HepG2 (cell line): ENCODE results near the gene NOXO1. TPM values are rescaled to one million over a fixed set of nuclear protein-coding genes. Genes with fewer than 3 reads are reported as not detected.
A peak's percentile ranks its signal among the peaks of the same experiment; 100 is the strongest.

Experiments used
- GATA4 ChIP-seq: sonication (generic); IDR thresholded peaks from 2 replicates; pipeline ENCODE4 v1.6.1; 2016; ENCODE audit warnings: antibody characterized with exemption, low read depth, borderline replicate concordance
- HCFC1 ChIP-seq: fragments of 150-350 bp; IDR thresholded peaks from 2 replicates; pipeline ENCODE4 v1.6.1; 2014; ENCODE audit warnings: low read depth, low read length
- LCORL ChIP-seq, 2 experiments: fragments of 450-650 bp in 1 of 2; sonication (generic) in 1 of 2; formaldehyde crosslinking in 1 of 2; IDR thresholded peaks; 2 replicates each; pipeline versions ENCODE4 v1.5.0 to v1.6.1; 2017 to 2020; ENCODE audit warnings: antibody characterized with exemption in 1 of 2, missing genetic modification reagents in 1 of 2
- NAIF1 ChIP-seq: sonication (generic); formaldehyde crosslinking; IDR thresholded peaks from 2 replicates; pipeline ENCODE4 v1.5.0; 2020; ENCODE audit warnings: mild to moderate bottlenecking, missing genetic modification reagents, borderline replicate concordance
- NKX3-1 ChIP-seq: sonication (generic); formaldehyde crosslinking; IDR thresholded peaks from 2 replicates; pipeline ENCODE4 v1.5.0; 2020; ENCODE audit warnings: missing genetic modification reagents
- RNF2 ChIP-seq: fragments of 450-650 bp; conservative IDR thresholded peaks from 2 replicates; pipeline ENCODE4 v1.6.1; 2016; ENCODE audit warnings: low read depth
- TBP ChIP-seq: sonication (generic); formaldehyde crosslinking; IDR thresholded peaks from 2 replicates; pipeline ENCODE4 v1.5.0; 2020; ENCODE audit warnings: missing genetic modification reagents
- ZNF432 ChIP-seq: sonication (generic); formaldehyde crosslinking; IDR thresholded peaks from 2 replicates; pipeline ENCODE4 v1.5.0; 2020; ENCODE audit warnings: missing genetic modification reagents, mild to moderate bottlenecking, borderline replicate concordance
- ZNF678 ChIP-seq: sonication (generic); formaldehyde crosslinking; IDR thresholded peaks from 2 replicates; pipeline ENCODE4 v1.4.0; 2020; ENCODE audit warnings: mild to moderate bottlenecking, missing genetic modification reagents
- ZNF792 ChIP-seq: IDR thresholded peaks from 2 replicates; pipeline ENCODE4 v1.6.1; 2016
- ZSCAN30 ChIP-seq: sonication (generic); formaldehyde crosslinking; IDR thresholded peaks from 2 replicates; pipeline ENCODE4 v1.5.0; 2020; ENCODE audit warnings: mild to moderate bottlenecking, missing genetic modification reagents
- polyA plus RNA-seq, 8 experiments: library from polyadenylated mRNA; depleted of rRNA in 3 of 8; stranded (reverse) in 7 of 8; unstranded in 1 of 8; fragments of >200 nt; fragmentation: Illumina TruSeq in 4 of 8; extraction: Trizol in 4 of 8; gene quantifications; 2 replicates each; pipeline versions ENCODE4 v1.2.1 to v1.2.3, GENCODE V29; 2011 to 2016; ENCODE audit warnings: low read depth in 4 of 8, missing spikeins in 1 of 8, mixed read lengths in 1 of 8; ENCODE audit not compliant: insufficient read depth in 1 of 8
- total RNA-seq, 5 experiments: library from RNA; depleted of rRNA; stranded (reverse); fragments of >200 nt; fragmentation: Illumina TruSeq; extraction: Trizol; gene quantifications; 2 replicates each; pipeline ENCODE4 v1.2.3, GENCODE V29; 2016; ENCODE audit warnings: low read depth in 1 of 5
- TF ChIP-seq, protein P1 (sequence below): sonication (generic); formaldehyde crosslinking; IDR thresholded peaks from 2 replicates; pipeline ENCODE4 v1.4.0; 2020; ENCODE audit warnings: missing genetic modification reagents
- TF ChIP-seq, protein P2 (sequence below): sonication (generic); formaldehyde crosslinking; IDR thresholded peaks from 2 replicates; pipeline ENCODE4 v1.5.1; 2020; ENCODE audit warnings: missing genetic modification reagents, mild to moderate bottlenecking, borderline replicate concordance
- TF ChIP-seq, protein P3 (sequence below): IDR thresholded peaks from 2 replicates; pipeline ENCODE4 v1.6.1; 2016; ENCODE audit warnings: missing biosample characterization, missing genetic modification reagents, low read depth
- TF ChIP-seq, protein P4 (sequence below): sonication (generic); formaldehyde crosslinking; IDR thresholded peaks from 2 replicates; pipeline ENCODE4 v1.4.0; 2020; ENCODE audit warnings: missing genetic modification reagents, mild to moderate bottlenecking, borderline replicate concordance
- TF ChIP-seq, protein P5 (sequence below): sonication (generic); formaldehyde crosslinking; IDR thresholded peaks from 2 replicates; pipeline ENCODE4 v1.9.0; 2022; ENCODE audit warnings: missing genetic modification reagents, mild to moderate bottlenecking, borderline replicate concordance
- TF ChIP-seq, protein P6 (sequence below): sonication (generic); formaldehyde crosslinking; IDR thresholded peaks from 2 replicates; pipeline ENCODE4 v1.4.0; 2020; ENCODE audit warnings: missing genetic modification reagents

The NOXO1 gene
- total and polyA plus RNA-seq, 2 of the 13 experiments (the other 11 are each of a cell fraction or from before 2014, with no cell fraction given): 0.69 to 1.4 TPM

DNA sequence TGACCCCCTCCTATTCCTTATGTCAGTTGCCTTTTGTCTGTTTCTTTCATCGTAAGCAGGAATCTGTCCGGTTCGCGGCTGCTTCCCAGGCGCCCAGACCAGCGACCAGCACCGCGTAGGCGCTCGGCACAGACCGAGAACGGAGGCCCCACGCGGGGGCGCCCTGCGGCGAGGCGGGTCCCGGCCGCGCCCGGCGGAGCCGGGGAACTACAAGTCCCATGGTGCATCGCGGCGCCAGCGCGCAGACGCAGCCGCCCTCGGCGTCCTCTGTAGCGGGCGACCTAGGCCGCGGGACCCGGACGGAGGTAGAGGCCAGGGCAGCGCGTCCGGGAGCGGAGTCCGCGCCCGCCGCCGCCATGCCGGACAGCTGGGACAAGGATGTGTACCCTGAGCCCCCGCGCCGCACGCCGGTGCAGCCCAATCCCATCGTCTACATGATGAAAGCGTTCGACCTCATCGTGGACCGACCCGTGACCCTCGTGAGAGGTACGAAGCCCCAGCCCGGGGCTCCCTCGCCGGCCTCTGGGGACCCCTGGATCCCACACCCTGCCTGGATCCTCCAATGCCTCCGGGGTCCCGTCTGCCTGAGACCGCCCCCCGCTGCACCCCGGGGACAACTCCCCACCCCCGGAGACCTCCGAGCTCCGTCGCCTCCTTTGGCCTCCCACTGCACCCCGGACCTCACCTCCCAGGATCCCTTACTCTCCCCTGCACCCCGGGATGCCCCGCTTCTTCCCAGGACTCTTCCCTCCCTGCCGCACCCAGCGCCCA, 21.8 kb downstream of the NOXO1 start, which contains the start of gene NDUFB10 (continued):
- TF ChIP-seq, protein P1, sequence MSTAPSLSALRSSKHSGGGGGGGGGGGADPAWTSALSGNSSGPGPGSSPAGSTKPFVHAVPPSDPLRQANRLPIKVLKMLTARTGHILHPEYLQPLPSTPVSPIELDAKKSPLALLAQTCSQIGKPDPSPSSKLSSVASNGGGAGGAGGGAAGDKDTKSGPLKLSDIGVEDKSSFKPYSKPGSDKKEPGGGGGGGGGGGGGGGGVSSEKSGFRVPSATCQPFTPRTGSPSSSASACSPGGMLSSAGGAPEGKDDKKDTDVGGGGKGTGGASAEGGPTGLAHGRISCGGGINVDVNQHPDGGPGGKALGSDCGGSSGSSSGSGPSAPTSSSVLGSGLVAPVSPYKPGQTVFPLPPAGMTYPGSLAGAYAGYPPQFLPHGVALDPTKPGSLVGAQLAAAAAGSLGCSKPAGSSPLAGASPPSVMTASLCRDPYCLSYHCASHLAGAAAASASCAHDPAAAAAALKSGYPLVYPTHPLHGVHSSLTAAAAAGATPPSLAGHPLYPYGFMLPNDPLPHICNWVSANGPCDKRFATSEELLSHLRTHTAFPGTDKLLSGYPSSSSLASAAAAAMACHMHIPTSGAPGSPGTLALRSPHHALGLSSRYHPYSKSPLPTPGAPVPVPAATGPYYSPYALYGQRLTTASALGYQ (CRISPR knock-in tag): peak; percentile 74
- TF ChIP-seq ZSCAN30 (0 out of 2 replicates have a peak, but pooled peaks have one; percentile 23), NAIF1 (peak; percentile 66; the same call in 1 of the 2 replicates), NKX3-1 (CRISPR knock-in tag) (0 out of 2 replicates have a peak, but pooled peaks have one; percentile 52), ZNF792 (CRISPR knock-in tag) (peak; percentile 28; the same call in 1 of the 2 replicates), HCFC1 (peak; percentile 92), RNF2 (0 out of 2 replicates have a peak, but pooled peaks have one; percentile 50), GATA4 (peak; percentile 57; the same call in 1 of the 2 replicates), ZNF432 (CRISPR knock-in tag) (no peak), ZNF678 (CRISPR knock-in tag) (no peak), TBP (CRISPR knock-in tag) (peak; percentile 88; the same call in 1 of the 2 replicates), LCORL (IDR thresholded peaks at IDR 0.05) (no peak), LCORL (CRISPR knock-in tag; IDR thresholded peaks at IDR 0.05) (peak; percentile 79; the same call in 1 of the 2 replicates)
- TF ChIP-seq, protein P2, sequence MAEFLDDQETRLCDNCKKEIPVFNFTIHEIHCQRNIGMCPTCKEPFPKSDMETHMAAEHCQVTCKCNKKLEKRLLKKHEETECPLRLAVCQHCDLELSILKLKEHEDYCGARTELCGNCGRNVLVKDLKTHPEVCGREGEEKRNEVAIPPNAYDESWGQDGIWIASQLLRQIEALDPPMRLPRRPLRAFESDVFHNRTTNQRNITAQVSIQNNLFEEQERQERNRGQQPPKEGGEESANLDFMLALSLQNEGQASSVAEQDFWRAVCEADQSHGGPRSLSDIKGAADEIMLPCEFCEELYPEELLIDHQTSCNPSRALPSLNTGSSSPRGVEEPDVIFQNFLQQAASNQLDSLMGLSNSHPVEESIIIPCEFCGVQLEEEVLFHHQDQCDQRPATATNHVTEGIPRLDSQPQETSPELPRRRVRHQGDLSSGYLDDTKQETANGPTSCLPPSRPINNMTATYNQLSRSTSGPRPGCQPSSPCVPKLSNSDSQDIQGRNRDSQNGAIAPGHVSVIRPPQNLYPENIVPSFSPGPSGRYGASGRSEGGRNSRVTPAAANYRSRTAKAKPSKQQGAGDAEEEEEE (CRISPR knock-in tag): no peak
- TF ChIP-seq, protein P3, sequence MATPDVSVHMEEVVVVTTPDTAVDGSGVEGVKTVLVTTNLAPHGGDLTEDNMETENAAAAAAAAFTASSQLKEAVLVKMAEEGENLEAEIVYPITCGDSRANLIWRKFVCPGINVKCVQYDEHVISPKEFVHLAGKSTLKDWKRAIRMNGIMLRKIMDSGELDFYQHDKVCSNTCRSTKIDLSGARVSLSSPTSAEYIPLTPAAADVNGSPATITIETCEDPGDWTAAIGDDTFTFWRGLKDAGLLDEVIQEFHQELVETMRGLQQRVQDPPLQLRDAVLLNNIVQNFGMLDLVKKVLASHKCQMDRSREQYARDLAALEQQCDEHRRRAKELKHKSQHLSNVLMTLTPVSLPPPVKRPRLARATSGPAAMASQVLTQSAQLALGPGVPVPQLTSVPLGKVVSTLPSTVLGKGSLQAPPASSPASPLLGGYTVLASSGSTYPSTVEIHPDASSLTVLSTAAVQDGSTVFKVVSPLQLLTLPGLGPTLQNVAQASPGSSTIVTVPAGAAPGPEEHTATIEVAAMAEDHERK: peak; percentile 81
- TF ChIP-seq, protein P4, sequence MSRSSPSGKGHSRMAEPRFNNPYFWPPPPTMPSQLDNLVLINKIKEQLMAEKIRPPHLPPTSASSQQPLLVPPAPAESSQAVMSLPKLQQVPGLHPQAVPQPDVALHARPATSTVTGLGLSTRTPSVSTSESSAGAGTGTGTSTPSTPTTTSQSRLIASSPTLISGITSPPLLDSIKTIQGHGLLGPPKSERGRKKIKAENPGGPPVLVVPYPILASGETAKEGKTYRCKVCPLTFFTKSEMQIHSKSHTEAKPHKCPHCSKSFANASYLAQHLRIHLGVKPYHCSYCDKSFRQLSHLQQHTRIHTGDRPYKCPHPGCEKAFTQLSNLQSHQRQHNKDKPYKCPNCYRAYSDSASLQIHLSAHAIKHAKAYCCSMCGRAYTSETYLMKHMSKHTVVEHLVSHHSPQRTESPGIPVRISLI (CRISPR knock-in tag): no peak
- TF ChIP-seq, protein P5, sequence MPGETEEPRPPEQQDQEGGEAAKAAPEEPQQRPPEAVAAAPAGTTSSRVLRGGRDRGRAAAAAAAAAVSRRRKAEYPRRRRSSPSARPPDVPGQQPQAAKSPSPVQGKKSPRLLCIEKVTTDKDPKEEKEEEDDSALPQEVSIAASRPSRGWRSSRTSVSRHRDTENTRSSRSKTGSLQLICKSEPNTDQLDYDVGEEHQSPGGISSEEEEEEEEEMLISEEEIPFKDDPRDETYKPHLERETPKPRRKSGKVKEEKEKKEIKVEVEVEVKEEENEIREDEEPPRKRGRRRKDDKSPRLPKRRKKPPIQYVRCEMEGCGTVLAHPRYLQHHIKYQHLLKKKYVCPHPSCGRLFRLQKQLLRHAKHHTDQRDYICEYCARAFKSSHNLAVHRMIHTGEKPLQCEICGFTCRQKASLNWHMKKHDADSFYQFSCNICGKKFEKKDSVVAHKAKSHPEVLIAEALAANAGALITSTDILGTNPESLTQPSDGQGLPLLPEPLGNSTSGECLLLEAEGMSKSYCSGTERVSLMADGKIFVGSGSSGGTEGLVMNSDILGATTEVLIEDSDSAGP (CRISPR knock-in tag): peak; percentile 89
- TF ChIP-seq, protein P6, sequence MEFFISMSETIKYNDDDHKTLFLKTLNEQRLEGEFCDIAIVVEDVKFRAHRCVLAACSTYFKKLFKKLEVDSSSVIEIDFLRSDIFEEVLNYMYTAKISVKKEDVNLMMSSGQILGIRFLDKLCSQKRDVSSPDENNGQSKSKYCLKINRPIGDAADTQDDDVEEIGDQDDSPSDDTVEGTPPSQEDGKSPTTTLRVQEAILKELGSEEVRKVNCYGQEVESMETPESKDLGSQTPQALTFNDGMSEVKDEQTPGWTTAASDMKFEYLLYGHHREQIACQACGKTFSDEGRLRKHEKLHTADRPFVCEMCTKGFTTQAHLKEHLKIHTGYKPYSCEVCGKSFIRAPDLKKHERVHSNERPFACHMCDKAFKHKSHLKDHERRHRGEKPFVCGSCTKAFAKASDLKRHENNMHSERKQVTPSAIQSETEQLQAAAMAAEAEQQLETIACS (CRISPR knock-in tag): peak; percentile 62; the same call in 1 of the 2 replicates
